HEK293 (cell line): ENCODE data around the gene COPA.

Source experiments
- CTCF ChIA-PET: fragments of 350-600 bp; formaldehyde crosslinking; extraction: SDS; loops from one replicate; lab custom pipeline; 2021; ENCODE audit warnings: antibody characterized with exemption; lab: Yijun Ruan, JAX
- POLR2A ChIA-PET: fragments of 300-600 bp; formaldehyde crosslinking; extraction: SDS; loops from one replicate; lab custom pipeline; 2020; ENCODE audit warnings: antibody characterized with exemption, inconsistent platforms; lab: Yijun Ruan, JAX
- H3K27ac ChIP-seq: fragments of 200-500 bp; sonication (Bioruptor generic); 2 replicates; pipeline ENCODE4 v1.5.1; 2014; ENCODE audit warnings: low read depth, low read length, control low read depth, inconsistent platforms; ENCODE audit errors: extremely low read depth
- H3K36me3 ChIP-seq, 2 experiments: fragments of 200-500 bp in 1 of 2; sonication (Bioruptor generic) in 1 of 2; 1 replicate in 1 of 2; 2 replicates in 1 of 2; pipeline ENCODE4 v1.5.1; 2014 to 2017; ENCODE audit warnings: inconsistent platforms in 2 of 2, low read length in 2 of 2; ENCODE audit not compliant: control insufficient read depth in 2 of 2, insufficient read depth in 1 of 2
- H3K4me1 ChIP-seq: fragments of 200-500 bp; sonication (Bioruptor generic); 2 replicates; pipeline ENCODE4 v1.5.1; 2014; ENCODE audit warnings: mild to moderate bottlenecking, low read length, inconsistent platforms; ENCODE audit not compliant: control insufficient read depth, insufficient read depth
- H3K4me3 ChIP-seq: 2 replicates; pipeline ENCODE4 v1.5.1; 2011; ENCODE audit warnings: low read depth, mild to moderate bottlenecking, control low read depth, low read length, moderate library complexity
- H3K9me3 ChIP-seq: fragments of 200-500 bp; sonication (Bioruptor generic); 2 replicates; pipeline ENCODE4 v1.5.1; 2014; ENCODE audit warnings: low read depth, low read length, inconsistent platforms; ENCODE audit not compliant: control insufficient read depth, insufficient read depth
- BCL11B ChIP-seq: fragments of 450-650 bp; formaldehyde crosslinking; IDR thresholded peaks from 2 replicates; pipeline ENCODE4 v1.5.1; 2016; ENCODE audit warnings: low read depth, missing biosample characterization, missing genetic modification characterization
- HOXD13 ChIP-seq: sonication (generic); formaldehyde crosslinking; IDR thresholded peaks from 2 replicates; pipeline ENCODE4 v1.8.0; 2022; ENCODE audit warnings: missing genetic modification reagents, borderline replicate concordance
- KLF7 ChIP-seq: fragments of 450-650 bp; formaldehyde crosslinking; IDR thresholded peaks from 2 replicates; pipeline ENCODE4 v1.5.1; 2016; ENCODE audit warnings: missing biosample characterization, missing genetic modification characterization, borderline replicate concordance
- REST ChIP-seq: fragments of 450-650 bp; formaldehyde crosslinking; IDR thresholded peaks from 2 replicates; pipeline ENCODE4 v1.5.1; 2016; ENCODE audit warnings: missing biosample characterization, missing genetic modification characterization
- ZBTB17 ChIP-seq: fragments of 450-650 bp; formaldehyde crosslinking; IDR thresholded peaks from 2 replicates; pipeline ENCODE4 v1.5.1; 2016; ENCODE audit warnings: missing biosample characterization, missing genetic modification characterization
- ZBTB7A ChIP-seq: fragments of 450-650 bp; formaldehyde crosslinking; IDR thresholded peaks from 2 replicates; pipeline ENCODE4 v1.5.1; 2016; ENCODE audit warnings: low read depth, missing biosample characterization, missing genetic modification characterization
- ZFP69B ChIP-seq: fragments of 450-650 bp; formaldehyde crosslinking; IDR thresholded peaks from 2 replicates; pipeline ENCODE4 v1.5.1; 2016; ENCODE audit warnings: missing biosample characterization, missing genetic modification characterization
- ZIC2 ChIP-seq: fragments of 450-650 bp; formaldehyde crosslinking; IDR thresholded peaks from 2 replicates; pipeline ENCODE4 v1.5.1; 2016; ENCODE audit warnings: missing biosample characterization, missing genetic modification characterization
- ZNF157 ChIP-seq: fragments of 450-650 bp; formaldehyde crosslinking; IDR thresholded peaks from 2 replicates; pipeline ENCODE4 v1.5.1; 2016; ENCODE audit warnings: missing biosample characterization, missing genetic modification characterization
- ZNF19 ChIP-seq: fragments of 450-650 bp; formaldehyde crosslinking; IDR thresholded peaks from 2 replicates; pipeline ENCODE4; 2016; ENCODE audit warnings: missing biosample characterization, missing genetic modification characterization, low read depth
- ZNF362 ChIP-seq: fragments of 450-650 bp; formaldehyde crosslinking; IDR thresholded peaks from 2 replicates; pipeline ENCODE4 v1.5.1; 2016; ENCODE audit warnings: missing biosample characterization, missing genetic modification characterization
- ZNF426 ChIP-seq: fragments of 450-650 bp; formaldehyde crosslinking; IDR thresholded peaks from 2 replicates; pipeline ENCODE4 v1.5.1; 2017; ENCODE audit warnings: missing biosample characterization, missing genetic modification characterization, mild to moderate bottlenecking, inconsistent platforms, moderate library complexity
- ZNF571 ChIP-seq: fragments of 450-650 bp; formaldehyde crosslinking; IDR thresholded peaks from 2 replicates; pipeline ENCODE4 v1.5.0; 2017; ENCODE audit warnings: missing biosample characterization, missing genetic modification characterization
- ZNF692 ChIP-seq: fragments of 450-650 bp; formaldehyde crosslinking; IDR thresholded peaks from 2 replicates; pipeline ENCODE4 v1.5.1; 2016; ENCODE audit warnings: missing biosample characterization, missing genetic modification characterization
- ZNF747 ChIP-seq: fragments of 450-650 bp; formaldehyde crosslinking; IDR thresholded peaks from 2 replicates; pipeline ENCODE4 v1.5.1; 2016; ENCODE audit warnings: missing biosample characterization, missing genetic modification characterization
- ZNF791 ChIP-seq: fragments of 450-650 bp; formaldehyde crosslinking; IDR thresholded peaks from 2 replicates; pipeline ENCODE4 v1.5.1; 2016; ENCODE audit warnings: missing biosample characterization, missing genetic modification characterization
- ZSCAN5A ChIP-seq: fragments of 450-650 bp; formaldehyde crosslinking; IDR thresholded peaks from 2 replicates; pipeline ENCODE4 v1.5.1; 2016; ENCODE audit warnings: missing biosample characterization, missing genetic modification characterization

The COPA gene

GRCh38 chr1:160374306-160375110 is 31.5 kb upstream of the COPA start:
- no peak overlapping the region for H3K27ac ChIP-seq
- ChIA-PET CTCF (interaction anchor here (0.6 to 8.9 kb wide), 12 partner anchors 10 to 1065 kb away, joined by 3 to 175 read pairs (median 5); no protein-coding TSS in a partner anchor), POLR2A (interaction anchor here (1.5 kb wide), 1 partner anchor 12 kb away, joined by 7 read pairs; no protein-coding TSS in a partner anchor)
- peak; percentile 41; the same call in 1 of the 2 replicates for TF ChIP-seq ZBTB17
- TF ChIP-seq ZNF791 (tag by site-specific recombination), result no peak
- no peaks in the 10 kb centered on the region for H3K4me1 ChIP-seq
- H3K9me3 ChIP-seq, result no peaks in the 10 kb centered on the region
- no peak overlapping the region for H3K4me3 ChIP-seq
- no peaks in the 10 kb centered on the region for H3K36me3 ChIP-seq

- ChIA-PET CTCF (interaction anchor here (0.5 to 8.9 kb wide), 11 partner anchors 10 to 1066 kb away, joined by 3 to 175 read pairs (median 4); no protein-coding TSS in a partner anchor), POLR2A (interaction anchor here (0.7 to 1.5 kb wide), 2 partner anchors 11 to 1803 kb away, joined by 3 to 7 read pairs; no protein-coding TSS in a partner anchor)
- no peak overlapping the region for H3K4me3 ChIP-seq
- no peak overlapping the region for H3K27ac ChIP-seq
- no peaks in the 10 kb centered on the region for H3K9me3 ChIP-seq
- H3K4me1 ChIP-seq, result no peaks in the 10 kb centered on the region
- TF ChIP-seq ZNF747 (tag by site-specific recombination) (no peak), REST (tag by site-specific recombination) (peak; percentile 91)
- no peaks in the 10 kb centered on the region for H3K36me3 ChIP-seq
Observed at GRCh38 chr1:160373696-160374095, 30.6 kb upstream of the COPA start.

DNA sequence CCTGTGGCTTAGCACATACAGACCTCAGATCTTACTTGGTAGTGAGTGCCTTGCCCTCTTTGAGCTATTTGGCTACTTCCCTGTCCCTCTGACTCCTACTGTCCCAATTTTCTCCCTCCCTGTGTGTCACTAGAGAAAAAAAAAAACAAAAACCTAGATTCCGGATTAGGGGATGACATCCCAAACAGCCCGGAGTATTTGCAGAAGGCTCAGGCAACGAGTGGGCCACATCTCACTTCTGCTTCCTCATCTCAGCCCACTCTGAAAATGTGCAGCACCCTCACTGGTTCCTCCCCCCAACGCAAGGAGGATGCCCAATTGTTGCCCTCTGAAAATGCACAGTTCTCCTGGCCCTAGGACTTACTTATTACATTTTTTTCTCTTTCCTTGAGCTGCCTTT is 28.7 kb upstream of the COPA start:
- H3K4me3 ChIP-seq, result no peak overlapping the region

DNA sequence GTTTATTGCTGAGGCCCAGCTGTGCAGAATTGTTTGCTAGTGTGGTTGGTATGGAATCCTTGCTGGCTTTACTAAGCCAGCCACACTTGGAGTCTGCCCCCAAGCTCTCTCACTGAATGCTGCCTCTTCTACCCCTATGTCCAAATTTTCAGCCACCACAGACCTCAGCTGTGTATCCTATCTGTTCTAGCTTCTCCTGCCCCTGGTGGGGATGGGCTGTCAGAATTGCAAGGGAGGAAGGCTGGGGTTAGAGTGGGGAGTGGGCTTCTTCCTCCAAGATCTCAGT is 28.2 kb upstream of the COPA start:
- Histone ChIP-seq H3K4me1 (no peaks in the 10 kb centered on the region), H3K4me3 (no peak overlapping the region), H3K36me3 (no peaks in the 10 kb centered on the region)
- TF ChIP-seq ZFP69B (tag by site-specific recombination) (no peak), ZNF692 (no peak), ZNF362 (tag by site-specific recombination) (no peak), ZSCAN5A (tag by site-specific recombination) (no peak)
- TF ChIP-seq, all 188 proteins: peak for 0
- ChIA-PET POLR2A (no interaction called here), CTCF (interaction anchor here (0.5 to 1.6 kb wide), 6 partner anchors 19 to 328 kb away, joined by 3 to 7 read pairs (median 3); no protein-coding TSS in a partner anchor)
- no peaks in the 10 kb centered on the region for H3K9me3 ChIP-seq
- H3K27ac ChIP-seq, result no peak overlapping the region

More for the DNA sequence above, 28.7 kb upstream of the COPA start:
- H3K9me3 ChIP-seq, result no peaks in the 10 kb centered on the region
- no peaks in the 10 kb centered on the region for H3K4me1 ChIP-seq
- TF ChIP-seq ZNF426 (tag by site-specific recombination), result no peak
- no peak for TF ChIP-seq ZIC2
- no peak for TF ChIP-seq ZNF19 (tag by site-specific recombination)
- no peak for TF ChIP-seq ZNF571 (tag by site-specific recombination)
- no peak for TF ChIP-seq HOXD13
- no peak for TF ChIP-seq KLF7 (tag by site-specific recombination)
- no peak for TF ChIP-seq ZBTB7A
- TF ChIP-seq ZNF157 (tag by site-specific recombination), result no peak
- TF ChIP-seq BCL11B (tag by site-specific recombination), result no peak
- ChIA-PET POLR2A (no interaction called here), CTCF (interaction anchor here (0.5 to 1.6 kb wide), 5 partner anchors 19 to 329 kb away, joined by 3 to 7 read pairs (median 3); no protein-coding TSS in a partner anchor)
- no peak overlapping the region for H3K27ac ChIP-seq
- H3K36me3 ChIP-seq, result no peaks in the 10 kb centered on the region
